ENCODE measurements around the gene NCKAP5. TPM values are rescaled to one million over a fixed set of nuclear protein-coding genes. Genes with fewer than 3 reads are reported as not detected.

NCKAP5 gene
- total RNA-seq, 4 donors from 2014 or later = 0.03 to 0.55 (median 0.33) TPM

GRCh38 chr2:133266926-133267590 is 301.2 kb downstream of the NCKAP5 start:
- no peak for TF ChIP-seq POLR2A (IDR thresholded peaks at IDR 0.05)
- no peak for TF ChIP-seq CTCF (IDR thresholded peaks at IDR 0.05 in 4 of 5, conservative IDR thresholded peaks at IDR 0.05 in 1 of 5)
- Histone ChIP-seq H3K27me3 (peaks cover 0 to 8% (median 3%) of the 10 kb centered on the region in 3 donors), H3K9me3 (no peaks in the 10 kb centered on the region), H3K4me3 (peak overlapping the region; percentile 19 to 36 (median 32)), H3K36me3 (no peaks in the 10 kb centered on the region), H3K27ac (no peak overlapping the region), H3K4me1 (peaks cover 0 to 4% of the 10 kb centered on the region in 2 donors)
- intact Hi-C loops (cut with DNase I; ENCODE audit: low total_unique reads) (no loop called here), in situ Hi-C loops (cut with MboI; ENCODE audit: low sequenced_read_pairs in 4 of 4) (no loop called here)
- DNase-seq (no peak), ATAC-seq (no peak)

- H3K4me3 ChIP-seq = peak overlapping the region; percentile 19 to 36 (median 32)
- no peaks in the 10 kb centered on the region for H3K9me3 ChIP-seq
- in situ Hi-C loops (cut with MboI; ENCODE audit: low sequenced_read_pairs in 4 of 4) = no loop called here
- H3K4me1 ChIP-seq = peaks cover 0 to 4% of the 10 kb centered on the region in 2 donors
- TF ChIP-seq CTCF (IDR thresholded peaks at IDR 0.05 in 4 of 5, conservative IDR thresholded peaks at IDR 0.05 in 1 of 5) (no peak), POLR2A (IDR thresholded peaks at IDR 0.05) (no peak)
- H3K27ac ChIP-seq = no peak overlapping the region
- no peaks in the 10 kb centered on the region for H3K36me3 ChIP-seq
- H3K27me3 ChIP-seq = peaks cover 0 to 8% (median 3%) of the 10 kb centered on the region in 3 donors
- DNase-seq = no peak
- intact Hi-C loops (cut with DNase I; ENCODE audit: low total_unique reads) = no loop called here
- ATAC-seq = no peak
Observed at GRCh38 chr2:133266041-133266925, 302.0 kb downstream of the NCKAP5 start.

- H3K36me3 ChIP-seq = no peaks in the 10 kb centered on the region
- no peak overlapping the region for H3K27ac ChIP-seq
- peaks cover 0 to 4% of the 10 kb centered on the region in 2 donors for H3K4me1 ChIP-seq
- H3K9me3 ChIP-seq = no peaks in the 10 kb centered on the region
- intact Hi-C loops (cut with DNase I; ENCODE audit: low total_unique reads) = no loop called here
- in situ Hi-C loops (cut with MboI; ENCODE audit: low sequenced_read_pairs in 4 of 4) = no loop called here
- DNase-seq (no peak), ATAC-seq (no peak)
- TF ChIP-seq POLR2A (IDR thresholded peaks at IDR 0.05) = no peak
- no peak for TF ChIP-seq CTCF (IDR thresholded peaks at IDR 0.05 in 4 of 5, conservative IDR thresholded peaks at IDR 0.05 in 1 of 5)
- peaks cover 0 to 8% (median 3%) of the 10 kb centered on the region in 3 donors for H3K27me3 ChIP-seq
- H3K4me3 ChIP-seq = peak overlapping the region in 2 of 4 donors; percentile 31 to 36
Observed at GRCh38 chr2:133265432-133265949, 302.8 kb downstream of the NCKAP5 start.

GRCh38 chr2:133264989-133265401 is 303.3 kb downstream of the NCKAP5 start:
- intact Hi-C loops (cut with DNase I; ENCODE audit: low total_unique reads) (no loop called here), in situ Hi-C loops (cut with MboI; ENCODE audit: low sequenced_read_pairs in 4 of 4) (no loop called here)
- DNase-seq (no peak), ATAC-seq (no peak)
- Histone ChIP-seq H3K4me3 (no peak overlapping the region), H3K9me3 (no peaks in the 10 kb centered on the region), H3K4me1 (peaks cover 0 to 4% of the 10 kb centered on the region in 2 donors), H3K27me3 (peaks cover 0 to 8% (median 3%) of the 10 kb centered on the region in 3 donors), H3K27ac (no peak overlapping the region), H3K36me3 (no peaks in the 10 kb centered on the region)
- no peak for TF ChIP-seq CTCF (IDR thresholded peaks at IDR 0.05 in 4 of 5, conservative IDR thresholded peaks at IDR 0.05 in 1 of 5)
- no peak for TF ChIP-seq POLR2A (IDR thresholded peaks at IDR 0.05)
